Tibial artery (tissue), 4 donors: ENCODE data around the gene XRN2.

Experiments
- DNase-seq, 2 donors: peaks; one replicate each; pipeline ENCODE4 v3.0.0-alpha.2; 2019
- H3K27ac ChIP-seq, 2 donors: fragments of 200-600 bp; sonication (generic) in 1 of 2; 1 replicate in 1 of 2; 2 replicates in 1 of 2; pipeline ENCODE4 v1.5.1; 2018 to 2019; ENCODE audit warnings: mild to moderate bottlenecking in 1 of 2
- H3K27me3 ChIP-seq, 2 donors: fragments of 200-600 bp; sonication (generic) in 1 of 2; one replicate each; pipeline versions ENCODE4 v1.5.1 to v1.6.0; 2016 to 2019
- H3K36me3 ChIP-seq, 3 donors: fragments of 200-600 bp; sonication (generic) in 2 of 3; one replicate each; pipeline ENCODE4 v1.5.1; 2016 to 2019; ENCODE audit warnings: mild to moderate bottlenecking in 2 of 3
- H3K4me1 ChIP-seq, 4 donors: fragments of 200-600 bp; sonication (generic) in 2 of 4; 1 replicate in 3 of 4; 2 replicates in 1 of 4; pipeline ENCODE4 v1.5.1; 2016 to 2019
- H3K4me3 ChIP-seq, 2 donors: fragments of 200-600 bp; sonication (generic) in 1 of 2; 1 replicate in 1 of 2; 2 replicates in 1 of 2; pipeline ENCODE4 v1.5.1; 2018 to 2019; ENCODE audit warnings: mild to moderate bottlenecking in 2 of 2
- H3K9me3 ChIP-seq, 3 donors: fragments of 200-600 bp; sonication (generic) in 1 of 3; one replicate each; pipeline ENCODE4 v1.5.1; 2016 to 2019
- CTCF ChIP-seq, 2 experiments: fragments of 200-600 bp in 1 of 2; fragments of 450-650 bp in 1 of 2; IDR thresholded peaks; one replicate each; pipeline ENCODE4 v1.5.1; 2017 to 2019; ENCODE audit warnings: antibody characterized with exemption in 2 of 2, mild to moderate bottlenecking in 1 of 2, moderate library complexity in 1 of 2
- intact Hi-C: fragments of 100-400 bp; cut with DNase I; formaldehyde crosslinking; loops from one replicate; pipeline ENCODE4 v1.15.0; 2023; ENCODE audit warnings: low total_unique reads

Gene XRN2

GRCh38 chr20:21339499-21339898 is 36.4 kb downstream of the XRN2 start:
- TF ChIP-seq CTCF (IDR thresholded peaks at IDR 0.05): no peak
- intact Hi-C loops: no loop called here
- Histone ChIP-seq H3K9me3 (no peaks in the 10 kb centered on the region), H3K36me3 (peaks cover 50 to 79% (median 61%) of the 10 kb centered on the region in 3 donors), H3K4me1 (no peaks in the 10 kb centered on the region), H3K4me3 (no peak overlapping the region), H3K27me3 (no peaks in the 10 kb centered on the region), H3K27ac (no peak overlapping the region)
- DNase-seq: no peak

- Histone ChIP-seq H3K4me1 (no peaks in the 10 kb centered on the region), H3K27ac (no peak overlapping the region), H3K4me3 (no peak overlapping the region), H3K27me3 (no peaks in the 10 kb centered on the region), H3K9me3 (no peaks in the 10 kb centered on the region), H3K36me3 (peaks cover 43 to 75% (median 60%) of the 10 kb centered on the region in 3 donors)
- DNase-seq: no peak
- TF ChIP-seq CTCF (IDR thresholded peaks at IDR 0.05): no peak
- intact Hi-C loops: no loop called here
These were observed 38.0 kb downstream of the XRN2 start for GRCh38 chr20:21340991-21341697.

DNA sequence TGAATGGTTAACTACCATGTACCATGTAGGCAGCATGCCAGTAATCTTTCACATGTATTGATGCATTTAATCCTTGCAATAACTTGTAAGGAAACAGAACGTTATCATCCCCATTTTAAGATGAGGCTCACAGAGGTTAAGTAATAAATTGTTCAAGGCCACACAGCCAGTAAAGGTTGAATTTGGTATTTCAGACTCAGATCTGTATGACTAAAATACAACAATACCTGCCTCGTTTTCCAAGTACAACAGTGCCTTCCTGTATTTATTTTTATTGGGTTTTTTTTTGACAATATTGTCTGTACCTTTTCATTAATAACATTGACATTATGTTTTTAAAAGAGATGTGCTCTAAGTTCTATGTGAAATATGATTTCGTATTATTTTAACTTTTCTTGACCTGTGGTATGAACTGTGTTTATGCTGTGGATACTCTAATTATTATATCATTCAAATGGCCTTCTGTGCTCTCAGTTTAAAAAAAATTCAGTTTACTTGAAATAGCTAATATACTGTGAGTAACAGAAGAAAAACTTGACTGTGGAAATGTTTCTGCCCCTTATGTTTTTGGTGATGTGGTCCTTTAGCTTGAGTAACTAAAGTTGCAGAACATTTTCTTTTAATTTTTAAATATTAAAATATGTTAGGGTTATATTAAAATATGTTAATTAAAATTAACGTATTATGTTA is 39.7 kb downstream of the XRN2 start:
- no peaks in the 10 kb centered on the region for H3K27me3 ChIP-seq
- H3K4me3 ChIP-seq: no peak overlapping the region
- H3K9me3 ChIP-seq: no peaks in the 10 kb centered on the region
- peaks cover 42 to 75% (median 61%) of the 10 kb centered on the region in 3 donors for H3K36me3 ChIP-seq
- H3K4me1 ChIP-seq: no peaks in the 10 kb centered on the region
- DNase-seq: no peak
- TF ChIP-seq CTCF (IDR thresholded peaks at IDR 0.05): no peak
- H3K27ac ChIP-seq: no peak overlapping the region
- intact Hi-C loops: no loop called here

DNA sequence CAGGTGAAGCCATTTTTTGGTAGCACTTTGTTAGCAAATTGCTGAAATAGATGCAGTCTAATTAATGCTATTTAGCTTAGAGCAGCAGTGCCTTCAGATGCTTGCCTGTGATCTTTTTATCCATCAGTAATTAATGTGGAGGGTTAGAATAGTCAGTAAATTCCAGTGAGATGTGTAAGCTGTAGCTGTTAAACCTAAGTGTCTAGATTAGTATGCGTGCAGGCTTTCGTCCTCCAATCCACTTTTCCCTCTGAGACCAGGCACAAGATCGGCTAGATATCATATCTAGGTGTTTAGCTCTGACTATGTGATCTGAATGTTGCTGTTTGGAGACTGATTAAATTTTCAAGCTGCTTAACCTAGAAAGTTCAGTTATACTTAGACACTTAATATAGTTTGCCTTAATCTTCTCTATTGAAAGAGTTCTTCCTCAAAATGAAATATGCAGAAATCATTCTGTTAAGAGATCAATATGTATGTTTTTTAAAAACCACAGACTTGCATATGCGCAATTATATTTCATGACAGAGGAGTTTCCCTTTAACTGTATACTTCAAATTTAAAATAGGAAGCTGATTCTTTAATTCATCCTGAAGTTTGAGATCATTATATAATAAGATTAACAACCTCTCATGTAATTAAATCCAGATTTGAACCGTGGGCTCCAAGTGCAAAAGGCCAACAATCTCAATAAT is 41.2 kb downstream of the XRN2 start:
- H3K4me3 ChIP-seq: no peak overlapping the region
- DNase-seq: no peak
- intact Hi-C loops: no loop called here
- H3K27me3 ChIP-seq: no peaks in the 10 kb centered on the region
- no peak overlapping the region for H3K27ac ChIP-seq
- peaks cover 42 to 77% (median 71%) of the 10 kb centered on the region in 3 donors for H3K36me3 ChIP-seq
- no peaks in the 10 kb centered on the region for H3K9me3 ChIP-seq
- no peak for TF ChIP-seq CTCF (IDR thresholded peaks at IDR 0.05)
- H3K4me1 ChIP-seq: no peaks in the 10 kb centered on the region

DNA sequence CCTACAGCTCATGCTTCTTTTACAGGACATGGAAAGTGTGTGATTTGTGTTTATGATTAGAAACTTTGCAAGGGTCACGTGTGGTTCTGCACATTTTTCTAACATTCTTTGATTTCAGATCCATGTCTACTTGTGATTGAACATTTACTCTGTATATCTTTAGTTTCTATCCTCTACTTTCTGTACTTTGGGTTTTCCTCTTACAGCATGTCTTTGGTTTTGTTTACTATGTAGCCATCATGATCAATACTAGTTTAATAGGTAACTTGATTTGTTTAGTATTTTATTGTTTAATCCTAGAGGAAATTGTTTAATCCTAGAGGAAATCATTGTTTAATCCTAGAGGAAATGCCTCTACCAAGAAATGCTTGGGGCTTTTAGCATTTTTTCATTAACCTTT is 41.8 kb downstream of the XRN2 start:
- intact Hi-C loops: no loop called here
- no peak overlapping the region for H3K27ac ChIP-seq
- no peak for TF ChIP-seq CTCF (IDR thresholded peaks at IDR 0.05)
- no peaks in the 10 kb centered on the region for H3K27me3 ChIP-seq
- H3K9me3 ChIP-seq: no peaks in the 10 kb centered on the region
- DNase-seq: no peak
- no peaks in the 10 kb centered on the region for H3K4me1 ChIP-seq
- H3K4me3 ChIP-seq: no peak overlapping the region
- peaks cover 41 to 77% (median 72%) of the 10 kb centered on the region in 3 donors for H3K36me3 ChIP-seq
